ENCODE measurements around the gene RAD23A.

GRCh38 chr19:12979974-12980373 lies 34.3 kb downstream of the RAD23A start:
- TF ChIP-seq TAF1 (IDR thresholded peaks at IDR 0.05; ENCODE audit: borderline replicate concordance, insufficient read depth, low read length) (no peak), POLR2AphosphoS5 (IDR thresholded peaks at IDR 0.05; ENCODE audit: low read depth, low read length) (no peak), FOXP2 (optimal IDR thresholded peaks at IDR 0.05; ENCODE audit: borderline replicate concordance, extremely low read depth, extremely low read length, insufficient read depth) (no peak), SIN3A (IDR thresholded peaks at IDR 0.05; ENCODE audit: borderline replicate concordance, insufficient read depth, low read length) (no peak)
- TF ChIP-seq, protein P1, sequence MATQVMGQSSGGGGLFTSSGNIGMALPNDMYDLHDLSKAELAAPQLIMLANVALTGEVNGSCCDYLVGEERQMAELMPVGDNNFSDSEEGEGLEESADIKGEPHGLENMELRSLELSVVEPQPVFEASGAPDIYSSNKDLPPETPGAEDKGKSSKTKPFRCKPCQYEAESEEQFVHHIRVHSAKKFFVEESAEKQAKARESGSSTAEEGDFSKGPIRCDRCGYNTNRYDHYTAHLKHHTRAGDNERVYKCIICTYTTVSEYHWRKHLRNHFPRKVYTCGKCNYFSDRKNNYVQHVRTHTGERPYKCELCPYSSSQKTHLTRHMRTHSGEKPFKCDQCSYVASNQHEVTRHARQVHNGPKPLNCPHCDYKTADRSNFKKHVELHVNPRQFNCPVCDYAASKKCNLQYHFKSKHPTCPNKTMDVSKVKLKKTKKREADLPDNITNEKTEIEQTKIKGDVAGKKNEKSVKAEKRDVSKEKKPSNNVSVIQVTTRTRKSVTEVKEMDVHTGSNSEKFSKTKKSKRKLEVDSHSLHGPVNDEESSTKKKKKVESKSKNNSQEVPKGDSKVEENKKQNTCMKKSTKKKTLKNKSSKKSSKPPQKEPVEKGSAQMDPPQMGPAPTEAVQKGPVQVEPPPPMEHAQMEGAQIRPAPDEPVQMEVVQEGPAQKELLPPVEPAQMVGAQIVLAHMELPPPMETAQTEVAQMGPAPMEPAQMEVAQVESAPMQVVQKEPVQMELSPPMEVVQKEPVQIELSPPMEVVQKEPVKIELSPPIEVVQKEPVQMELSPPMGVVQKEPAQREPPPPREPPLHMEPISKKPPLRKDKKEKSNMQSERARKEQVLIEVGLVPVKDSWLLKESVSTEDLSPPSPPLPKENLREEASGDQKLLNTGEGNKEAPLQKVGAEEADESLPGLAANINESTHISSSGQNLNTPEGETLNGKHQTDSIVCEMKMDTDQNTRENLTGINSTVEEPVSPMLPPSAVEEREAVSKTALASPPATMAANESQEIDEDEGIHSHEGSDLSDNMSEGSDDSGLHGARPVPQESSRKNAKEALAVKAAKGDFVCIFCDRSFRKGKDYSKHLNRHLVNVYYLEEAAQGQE (IDR thresholded peaks at IDR 0.05; ENCODE audit: insufficient read depth in 1 of 2, low read depth in 2 of 2, low read length in 2 of 2): no peak

All from PFSK-1 (cell line).